Ascending aorta (tissue), 2 donors: ENCODE data around the gene CRP. TPM values are rescaled to one million over a fixed set of nuclear protein-coding genes. Genes with fewer than 3 reads are reported as not detected.

Source experiments
- DNase-seq, 2 donors: peaks; one replicate each; pipeline ENCODE4 v3.0.0-alpha.2; 2019; ENCODE audit warnings: low spot score in 2 of 2
- H3K27ac ChIP-seq, 2 donors: fragments of 200-600 bp; sonication (generic); one replicate each; pipeline ENCODE4 v1.5.1; 2016 to 2017; ENCODE audit warnings: mild to moderate bottlenecking in 1 of 2
- H3K27me3 ChIP-seq: fragments of 200-600 bp; sonication (generic); one replicate; pipeline ENCODE4 v1.5.1; 2017
- H3K36me3 ChIP-seq, 2 donors: fragments of 200-600 bp; sonication (generic); one replicate each; pipeline ENCODE4 v1.5.1; 2016
- H3K4me1 ChIP-seq, 2 donors: fragments of 200-600 bp; sonication (generic); one replicate each; pipeline ENCODE4 v1.5.1; 2016 to 2017; ENCODE audit warnings: mild to moderate bottlenecking in 1 of 2
- H3K4me3 ChIP-seq, 2 donors: fragments of 200-600 bp; sonication (generic); one replicate each; pipeline ENCODE4 v1.5.1; 2016 to 2017; ENCODE audit warnings: mild to moderate bottlenecking in 1 of 2
- H3K9me3 ChIP-seq, 2 donors: fragments of 200-600 bp; sonication (generic); one replicate each; pipeline ENCODE4 v1.5.1; 2016
- CTCF ChIP-seq, 3 experiments: fragments of 200-600 bp in 2 of 3; fragments of 450-650 bp in 1 of 3; sonication (generic) in 2 of 3; IDR thresholded peaks; one replicate each; pipeline ENCODE4 v1.5.1; 2016 to 2019; ENCODE audit warnings: antibody characterized with exemption in 3 of 3, mild to moderate bottlenecking in 1 of 3, moderate library complexity in 1 of 3
- intact Hi-C: fragments of 100-400 bp; cut with DNase I; formaldehyde crosslinking; loops from one replicate; pipeline ENCODE4 v1.15.1; 2023
- total RNA-seq: library from RNA; depleted of rRNA; stranded (reverse); fragments of >200 nt; gene quantifications from one replicate; pipeline ENCODE4 v1.1.0, GENCODE V29; 2016

CRP gene
- total RNA-seq, 1 donor from 2014 or later: 3.8 TPM

- Histone ChIP-seq H3K27ac (no peak overlapping the region), H3K9me3 (no peaks in the 10 kb centered on the region), H3K4me1 (no peaks in the 10 kb centered on the region), H3K4me3 (no peak overlapping the region), H3K27me3 (no peaks in the 10 kb centered on the region), H3K36me3 (no peaks in the 10 kb centered on the region)
- no peak for DNase-seq
- intact Hi-C loops: no loop called here
- no peak for TF ChIP-seq CTCF (IDR thresholded peaks at IDR 0.05)
These were observed 45.1 kb downstream of the CRP start for GRCh38 chr1:159669338-159669737.

- H3K36me3 ChIP-seq: no peaks in the 10 kb centered on the region
- no peak for DNase-seq
- no peak overlapping the region for H3K4me3 ChIP-seq
- H3K4me1 ChIP-seq: no peaks in the 10 kb centered on the region
- intact Hi-C loops: no loop called here
- TF ChIP-seq CTCF (IDR thresholded peaks at IDR 0.05): no peak
- no peak overlapping the region for H3K27ac ChIP-seq
- no peaks in the 10 kb centered on the region for H3K27me3 ChIP-seq
- H3K9me3 ChIP-seq: no peaks in the 10 kb centered on the region
These were observed 45.6 kb downstream of the CRP start for GRCh38 chr1:159668739-159669138.

GRCh38 chr1:159664247-159664646, 50.1 kb downstream of the CRP start:
- no peak for TF ChIP-seq CTCF (IDR thresholded peaks at IDR 0.05)
- no peaks in the 10 kb centered on the region for H3K36me3 ChIP-seq
- no peak overlapping the region for H3K27ac ChIP-seq
- H3K4me1 ChIP-seq: no peaks in the 10 kb centered on the region
- H3K9me3 ChIP-seq: no peaks in the 10 kb centered on the region
- no peak overlapping the region for H3K4me3 ChIP-seq
- intact Hi-C loops: no loop called here
- no peak for DNase-seq
- H3K27me3 ChIP-seq: no peaks in the 10 kb centered on the region

- Histone ChIP-seq H3K4me1 (no peaks in the 10 kb centered on the region), H3K9me3 (no peaks in the 10 kb centered on the region), H3K27ac (no peak overlapping the region), H3K36me3 (no peaks in the 10 kb centered on the region), H3K4me3 (no peak overlapping the region), H3K27me3 (no peaks in the 10 kb centered on the region)
- no peak for TF ChIP-seq CTCF (IDR thresholded peaks at IDR 0.05)
- intact Hi-C loops: no loop called here
- DNase-seq: no peak
These were observed 50.8 kb downstream of the CRP start for GRCh38 chr1:159663552-159663951.

Other genes with a start within 250 kb of the CRP start
- gene OR10J5, start 178.6 kb downstream of the CRP start, total RNA-seq: not detected
- not detected for gene APCS, start 126.8 kb downstream of the CRP start, total RNA-seq
- 549 TPM for gene DUSP23, start 66.4 kb upstream of the CRP start, total RNA-seq
- gene FCRL6, start 87.8 kb upstream of the CRP start, total RNA-seq: not detected
- 6.7 TPM for gene SLAMF8, start 112.3 kb upstream of the CRP start, total RNA-seq
- not detected for gene VSIG8, start 148.1 kb upstream of the CRP start, total RNA-seq
- not detected for gene CFAP45, start 185.6 kb upstream of the CRP start, total RNA-seq
- gene TAGLN2, start 210.9 kb upstream of the CRP start, total RNA-seq: 363 TPM
- 0.11 TPM for gene IGSF9, start 231.0 kb upstream of the CRP start, total RNA-seq
- gene SLAMF9, start 239.6 kb upstream of the CRP start, total RNA-seq: not detected